SKM-1 treated with dmso at 0.1 percent for 144 hours (cell line): ENCODE measurements around the gene OR51B4.
"Not testable (repeated sequence)": the region's sequence is repeated elsewhere in the genome, so short reads cannot be mapped to it uniquely, and the experiment has no call there.

Source experiments
- DNase-seq: peaks from one replicate; lab custom pipeline; 2025; ENCODE audit not compliant: unreplicated experiment; lab: John Stamatoyannopoulos, UW

Gene OR51B4

DNA sequence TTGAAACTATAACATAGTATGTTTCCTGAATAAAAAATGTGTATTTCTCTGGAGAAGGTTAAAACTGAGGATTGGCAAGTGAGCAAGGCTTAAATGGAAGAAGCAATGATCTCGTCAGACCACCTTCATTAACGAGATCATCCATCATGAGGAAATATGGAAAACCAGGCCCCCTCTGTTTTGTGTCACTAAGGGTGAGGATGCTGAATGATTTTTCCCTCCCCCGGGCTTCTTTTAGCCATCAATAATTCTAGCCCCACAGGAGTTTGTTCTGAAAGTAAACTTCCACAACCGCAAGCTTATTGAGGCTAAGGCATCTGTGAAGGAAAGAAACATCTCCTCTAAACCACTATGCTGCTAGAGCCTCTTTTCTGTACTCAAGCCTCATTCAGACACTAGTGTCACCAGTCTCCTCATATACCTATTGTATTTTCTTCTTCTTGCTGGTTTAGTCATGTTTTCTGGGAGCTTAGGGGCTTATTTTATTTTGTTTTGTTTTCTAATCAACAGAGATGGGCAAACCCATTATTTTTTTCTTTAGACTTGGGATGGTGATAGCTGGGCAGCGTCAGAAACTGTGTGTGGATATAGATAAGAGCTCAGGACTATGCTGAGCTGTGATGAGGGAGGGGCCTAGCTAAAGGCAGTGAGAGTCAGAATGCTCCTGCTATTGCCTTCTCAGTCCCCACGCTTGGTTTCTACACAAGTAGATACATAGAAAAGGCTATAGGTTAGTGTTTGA is 26.2 kb downstream of the OR51B4 start:
- no peak for DNase-seq

DNA sequence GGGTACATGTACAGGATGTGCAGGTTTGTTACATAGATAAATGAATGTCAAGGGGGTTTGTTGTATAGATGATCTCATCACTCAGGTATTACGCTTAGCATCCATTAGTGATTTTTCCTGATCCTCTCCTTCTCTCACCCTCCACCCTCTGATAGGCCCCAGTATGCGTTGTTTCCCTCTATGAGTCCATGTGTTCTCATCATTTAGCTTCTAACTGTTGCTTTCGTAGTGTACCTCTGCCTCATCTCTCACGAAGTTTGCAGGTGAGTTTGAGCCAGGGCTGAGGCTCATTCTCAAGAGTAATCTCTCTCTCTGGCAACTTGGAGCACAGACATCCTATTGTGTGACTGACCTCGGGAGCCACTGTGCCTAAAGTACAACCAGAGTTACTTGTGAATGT is 27.4 kb downstream of the OR51B4 start:
- no peak for DNase-seq

DNA sequence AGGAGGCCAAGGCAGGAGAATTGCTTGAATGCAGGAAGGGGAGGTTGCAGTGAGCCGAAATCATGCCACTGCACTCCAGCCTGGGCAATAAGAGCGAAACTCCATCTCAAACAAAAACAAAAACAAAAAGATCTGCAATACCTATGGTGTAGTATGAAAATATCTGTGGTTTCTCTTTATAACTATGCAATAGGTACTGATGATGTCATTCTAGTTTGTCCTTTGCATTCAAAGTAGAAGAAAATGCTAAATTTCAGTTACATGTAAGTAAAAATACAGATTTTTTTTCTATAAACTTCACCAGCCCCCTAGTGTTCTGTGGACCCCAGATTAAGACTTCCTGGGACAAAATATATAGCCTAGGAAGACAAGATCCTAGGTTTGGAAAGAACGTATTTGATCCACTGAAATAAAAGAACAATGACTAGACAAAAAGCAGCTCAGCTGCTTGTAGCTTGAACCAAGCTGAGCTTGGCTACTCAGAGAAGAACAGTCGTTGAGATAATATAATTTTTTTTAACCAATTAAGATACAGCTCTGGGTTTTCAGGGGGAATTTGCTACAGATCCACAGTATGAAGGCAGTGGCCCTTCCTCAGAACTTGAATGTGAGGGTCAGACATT is 29.2 kb downstream of the OR51B4 start:
- DNase-seq, result no peak

DNA sequence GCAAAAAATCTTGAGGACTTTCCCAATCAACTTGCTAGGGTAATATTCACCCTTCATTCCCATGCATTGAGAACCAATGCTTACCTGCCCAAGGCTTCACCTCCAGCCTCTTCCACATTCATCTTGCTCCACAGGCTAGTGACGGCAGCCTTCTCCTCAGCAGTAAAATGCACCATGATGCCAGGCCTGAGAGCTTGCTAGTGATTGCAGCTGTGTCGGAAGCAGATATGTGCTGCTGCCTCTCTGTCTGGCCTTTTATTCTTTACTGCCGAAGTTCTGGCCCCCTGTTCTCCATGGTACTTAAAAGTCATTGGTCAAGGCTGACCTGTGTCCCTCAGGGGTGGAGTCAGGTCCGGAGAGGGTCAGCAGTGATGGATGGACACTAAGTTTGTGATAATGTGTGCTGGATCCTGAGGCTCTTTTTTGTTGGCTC is 32.0 kb downstream of the OR51B4 start, which contains the start of gene HBE1:
Gene HBE1, minus strand, starts transcription at position 231 of the 433 bp plus-strand sequence. Its CDS starts 55 bp downstream, at position 176.
- no peak for DNase-seq

DNA sequence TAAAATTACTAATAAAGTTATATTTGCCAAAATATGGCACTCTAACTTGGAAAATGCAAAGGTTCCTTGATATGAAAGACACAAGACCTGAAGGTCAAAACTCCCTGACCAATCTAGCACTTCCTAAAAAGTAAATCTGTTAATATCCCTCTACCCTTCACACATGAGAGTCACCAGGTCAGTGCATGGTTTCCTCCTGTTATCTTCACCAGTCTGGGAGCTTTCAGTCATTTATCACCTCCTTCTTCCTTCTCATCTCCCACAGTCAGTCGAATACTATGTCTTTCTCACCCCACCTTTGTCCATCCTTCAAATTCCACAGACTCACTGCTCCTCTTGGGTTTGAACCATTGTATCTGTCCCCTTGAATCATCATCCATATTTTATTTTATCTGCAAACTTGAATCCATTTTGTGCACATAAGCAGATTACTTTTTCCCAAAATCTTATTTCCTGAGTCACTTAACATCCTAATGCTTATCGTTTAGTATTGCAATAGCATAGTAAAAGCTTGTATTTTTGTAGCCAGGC is 34.6 kb downstream of the OR51B4 start:
- DNase-seq, result no peak

DNA sequence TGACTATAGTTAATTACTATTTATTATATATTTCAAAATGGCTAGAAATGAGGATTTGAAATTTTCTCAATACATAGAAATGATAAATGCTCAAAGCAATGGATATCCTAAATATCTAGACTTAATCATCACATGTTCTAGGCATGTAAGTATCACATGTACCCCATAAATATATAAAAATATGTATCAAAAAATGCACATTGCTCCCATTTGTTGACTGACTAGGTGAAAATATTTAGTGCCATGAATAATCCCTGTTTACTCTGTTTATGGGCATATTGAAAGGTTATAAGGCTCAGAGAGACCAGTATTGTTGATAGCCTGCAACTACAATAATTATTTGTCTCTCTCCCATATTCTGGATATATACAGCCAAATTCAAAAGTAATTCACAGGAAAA is 35.1 kb downstream of the OR51B4 start:
- DNase-seq, result no peak

DNA sequence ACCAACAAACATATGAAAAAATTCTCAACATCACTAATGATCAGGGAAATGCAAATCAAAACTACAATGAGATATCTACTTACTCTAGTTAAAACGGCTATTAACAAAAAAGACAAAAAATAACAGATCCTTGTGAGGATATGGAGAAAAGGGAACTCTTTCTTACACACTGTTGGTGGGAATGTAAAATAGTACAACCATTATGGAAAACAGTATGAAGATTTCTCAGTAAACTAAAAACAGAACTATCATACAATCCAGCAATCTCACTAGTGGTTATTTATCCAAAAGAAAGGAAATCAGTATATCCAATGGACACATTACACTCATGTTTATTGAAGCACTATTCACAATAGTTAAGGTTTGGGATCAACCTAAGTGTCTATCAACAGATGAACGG is 35.9 kb downstream of the OR51B4 start:
- no peak for DNase-seq

DNA sequence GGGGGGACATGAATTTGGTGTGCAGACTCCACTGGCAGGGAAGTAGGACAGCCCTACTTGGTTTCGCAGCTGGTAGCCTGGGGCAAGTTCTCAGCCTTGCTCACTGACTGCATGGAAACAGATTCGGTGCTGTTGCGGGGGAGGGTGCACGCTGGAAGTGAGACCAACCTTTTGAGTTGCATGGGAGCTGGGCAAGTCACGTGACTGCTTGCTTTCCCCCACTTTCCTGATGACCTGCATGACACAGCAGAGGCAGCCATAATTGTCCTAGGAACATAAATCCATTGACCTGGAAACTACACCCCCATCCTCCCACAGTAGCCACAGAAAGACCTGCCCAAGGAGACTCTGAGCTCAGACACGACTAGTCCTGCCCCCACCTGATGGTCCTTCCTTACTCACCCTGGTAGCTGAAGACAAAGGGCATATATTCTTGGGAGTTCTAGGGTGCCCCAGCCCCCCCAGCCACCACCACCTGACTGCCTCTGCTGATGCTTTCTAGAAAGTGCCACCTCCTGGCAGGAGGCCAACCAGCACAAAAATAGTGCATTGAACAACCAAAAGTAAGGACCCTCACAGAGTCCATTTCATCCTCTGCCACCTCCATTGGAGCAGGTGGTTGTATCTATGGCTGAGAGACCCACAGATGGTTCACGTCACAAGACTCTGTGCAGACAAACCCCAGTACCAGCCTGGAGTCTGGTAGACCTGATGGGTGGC is 43.0 kb downstream of the OR51B4 start:
- DNase-seq, result no peak

DNA sequence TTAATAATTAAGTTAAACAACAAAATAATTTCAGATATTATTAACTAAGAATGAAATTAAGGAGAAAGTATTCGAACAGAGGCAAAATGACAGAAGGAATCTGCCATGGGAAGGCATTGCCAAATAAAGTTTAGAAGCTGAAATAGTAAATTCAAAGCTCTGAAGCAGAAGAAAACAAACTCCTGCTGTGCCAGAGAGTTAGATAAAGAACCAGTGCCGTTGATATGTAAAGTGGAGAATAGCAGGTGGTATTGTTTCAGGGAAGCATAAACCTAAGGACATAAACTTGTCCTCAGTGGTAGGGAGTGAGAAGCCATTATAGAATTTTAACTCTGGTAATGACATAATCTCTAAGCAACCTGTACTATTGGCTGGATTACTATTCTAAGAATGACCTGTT is 44.5 kb downstream of the OR51B4 start:
- no peak for DNase-seq

DNA sequence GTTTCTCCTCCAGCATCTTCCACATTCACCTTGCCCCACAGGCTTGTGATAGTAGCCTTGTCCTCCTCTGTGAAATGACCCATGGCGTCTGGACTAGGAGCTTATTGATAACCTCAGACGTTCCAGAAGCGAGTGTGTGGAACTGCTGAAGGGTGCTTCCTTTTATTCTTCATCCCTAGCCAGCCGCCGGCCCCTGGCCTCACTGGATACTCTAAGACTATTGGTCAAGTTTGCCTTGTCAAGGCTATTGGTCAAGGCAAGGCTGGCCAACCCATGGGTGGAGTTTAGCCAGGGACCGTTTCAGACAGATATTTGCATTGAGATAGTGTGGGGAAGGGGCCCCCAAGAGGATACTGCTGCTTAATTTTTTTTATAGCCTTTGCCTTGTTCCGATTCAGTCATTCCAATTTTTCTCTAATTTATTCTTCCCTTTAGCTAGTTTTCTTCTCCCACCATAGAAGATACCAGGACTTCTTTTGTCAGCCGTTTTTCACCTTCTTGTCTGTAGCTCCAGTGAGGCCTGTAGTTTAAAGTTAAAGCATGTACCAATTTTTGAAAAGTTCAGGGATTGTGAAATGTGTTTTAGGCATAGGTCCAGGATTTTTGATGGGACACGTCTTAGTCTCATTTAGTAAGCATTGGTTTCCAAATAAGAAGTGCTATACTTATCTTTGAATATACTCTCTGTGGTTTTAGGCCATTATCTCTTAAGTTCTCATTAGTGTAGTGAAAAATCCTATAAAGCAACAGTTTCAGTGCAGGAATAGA is 46.9 kb downstream of the OR51B4 start, which contains the start of gene HBG2:
Gene HBG2, minus strand, starts transcription at position 136 of the 768 bp plus-strand sequence. Its CDS starts 53 bp downstream, at position 83.
- DNase-seq, result not testable (repeated sequence)

DNA sequence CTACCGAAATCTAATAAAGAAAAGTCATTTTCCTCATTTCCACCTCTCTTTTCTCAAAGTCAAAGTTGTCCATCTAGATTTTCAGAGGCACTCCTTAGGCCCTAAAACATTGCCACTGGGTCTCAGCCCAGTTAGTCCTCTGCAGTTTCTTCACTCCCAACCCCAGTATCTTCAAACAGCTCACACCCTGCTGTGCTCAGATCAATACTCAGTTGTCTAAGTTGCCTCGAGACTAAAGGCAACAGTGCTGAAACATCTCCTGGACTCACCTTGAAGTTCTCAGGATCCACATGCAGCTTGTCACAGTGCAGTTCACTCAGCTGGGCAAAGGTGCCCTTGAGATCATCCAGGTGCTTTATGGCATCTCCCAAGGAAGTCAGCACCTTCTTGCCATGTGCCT is 47.7 kb downstream of the OR51B4 start:
- not testable (repeated sequence) for DNase-seq

DNA sequence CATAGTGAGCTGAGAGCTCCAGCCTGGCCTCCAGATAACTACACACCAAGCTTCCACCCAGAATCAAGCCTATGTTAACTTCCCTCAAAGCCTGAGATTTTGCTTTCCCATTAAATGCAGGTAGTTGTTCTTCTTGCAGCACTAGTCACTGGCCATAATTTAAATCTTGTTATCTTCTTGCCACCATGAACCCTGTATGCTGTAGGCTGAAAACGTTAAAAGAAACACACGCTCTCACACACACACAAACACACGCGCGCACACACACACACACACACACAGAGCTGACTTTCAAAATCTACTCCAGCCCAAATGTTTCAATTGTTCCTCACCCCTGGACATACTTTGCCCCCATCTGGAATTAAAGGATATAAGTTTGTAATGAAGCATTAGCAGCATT is 48.3 kb downstream of the OR51B4 start:
- not testable (repeated sequence) for DNase-seq

DNA sequence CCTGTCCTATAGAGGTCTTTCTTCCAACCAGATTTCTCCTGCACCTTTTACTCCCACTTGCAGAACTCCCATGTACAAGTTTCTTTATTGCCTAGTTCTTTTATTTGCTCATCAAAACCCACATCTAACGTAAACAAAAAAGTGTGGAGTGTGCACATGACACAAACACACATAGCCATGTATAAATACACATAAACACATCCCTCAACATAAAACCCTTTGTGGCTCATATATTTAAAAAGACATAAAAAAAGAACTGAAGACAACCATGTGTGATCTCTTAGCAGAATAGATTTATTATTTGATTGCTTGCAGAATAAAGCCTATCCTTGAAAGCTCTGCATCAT is 48.9 kb downstream of the OR51B4 start:
- no peak for DNase-seq

DNA sequence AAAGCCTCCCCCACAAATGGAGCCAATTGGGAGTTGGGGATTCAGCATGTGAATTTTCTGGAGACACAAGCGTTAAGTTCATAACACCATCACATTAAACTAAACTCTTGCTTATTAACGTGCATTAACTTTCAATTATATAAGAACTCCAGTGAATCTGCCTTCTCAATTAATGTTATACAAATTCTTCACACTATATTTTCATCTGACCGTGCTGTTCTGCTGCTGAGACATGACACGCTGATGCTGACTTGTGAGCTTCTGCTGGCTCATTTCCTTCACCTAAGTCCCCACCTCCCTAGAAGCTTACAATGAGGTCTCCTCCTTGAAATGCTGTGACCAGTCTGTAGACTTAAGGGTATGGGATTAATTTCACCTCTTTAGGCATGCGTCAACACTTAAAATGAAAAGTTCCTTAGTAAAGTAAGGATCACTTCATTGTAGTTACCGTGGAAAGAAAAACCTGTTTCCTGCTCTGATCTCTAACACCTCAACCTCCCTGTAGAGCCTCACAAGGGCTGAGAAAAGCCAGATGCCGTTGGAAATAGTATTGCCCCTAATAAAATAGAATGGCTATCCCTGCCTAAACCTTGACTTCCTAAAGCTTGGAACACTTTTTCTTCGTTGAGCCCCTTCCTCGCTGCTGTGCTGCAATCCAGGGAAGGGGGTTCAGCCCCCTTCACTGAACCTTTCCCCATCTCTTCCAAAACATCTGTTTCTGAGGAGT is 49.4 kb downstream of the OR51B4 start:
- no peak for DNase-seq

DNA sequence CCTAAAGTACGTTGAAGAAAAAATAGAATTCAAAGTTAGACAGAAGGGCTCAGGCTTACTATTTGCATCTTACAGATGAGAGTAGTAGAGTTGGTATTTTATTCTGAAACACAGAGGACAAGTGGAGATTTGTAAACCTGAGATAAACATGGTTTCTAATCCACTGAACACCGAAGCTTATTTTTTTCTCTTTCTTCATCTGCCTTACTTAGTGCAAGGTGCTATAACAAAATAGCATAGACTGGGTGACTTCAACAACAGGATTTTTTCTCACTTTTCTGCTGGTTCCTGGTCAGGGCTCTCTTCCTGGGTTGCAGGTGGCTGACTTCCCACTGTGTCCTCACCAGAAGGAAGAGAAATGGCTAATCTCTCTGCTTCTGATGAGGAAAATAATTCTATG is 50.0 kb downstream of the OR51B4 start:
- no peak for DNase-seq
